Mesenchymal stem cell (in vitro differentiated cells and primary cell): ENCODE results near the gene MX2.

Experiments
- DNase-seq: peaks from one replicate; pipeline ENCODE4 v3.0.0-alpha.2; 2013
- H2AFZ ChIP-seq: one replicate; pipeline ENCODE4 v1.6.1; 2013; ENCODE audit warnings: low read depth, mild to moderate bottlenecking, control low read depth, inconsistent platforms, low read length, moderate library complexity
- H2AK5ac ChIP-seq: 2 replicates; pipeline ENCODE4 v1.6.1; 2013; ENCODE audit warnings: low read length, moderate library complexity, mild to moderate bottlenecking, inconsistent platforms; ENCODE audit not compliant: severe bottlenecking
- H2BK120ac ChIP-seq: one replicate; pipeline ENCODE4 v1.6.1; 2013; ENCODE audit warnings: low read depth, mild to moderate bottlenecking, inconsistent platforms, low read length, moderate library complexity
- H2BK12ac ChIP-seq, 2 experiments: one replicate each; pipeline ENCODE4 v1.6.1; 2013; ENCODE audit warnings: inconsistent platforms in 2 of 2, low read length in 2 of 2, mild to moderate bottlenecking in 2 of 2, moderate library complexity in 2 of 2, control low read depth in 1 of 2
- H2BK15ac ChIP-seq: one replicate; pipeline ENCODE4 v1.6.1; 2013; ENCODE audit warnings: mild to moderate bottlenecking, low read depth, inconsistent platforms; ENCODE audit not compliant: poor library complexity, severe bottlenecking
- H2BK5ac ChIP-seq: 2 replicates; pipeline ENCODE4 v1.6.1; 2013; ENCODE audit warnings: low read depth, mild to moderate bottlenecking, low read length, control low read depth, inconsistent platforms; ENCODE audit not compliant: poor library complexity, severe bottlenecking
- H3K14ac ChIP-seq, 2 experiments: one replicate each; pipeline ENCODE4 v1.6.1; 2013; ENCODE audit warnings: inconsistent platforms in 2 of 2, low read length in 2 of 2, control low read depth in 1 of 2, mild to moderate bottlenecking in 1 of 2, moderate library complexity in 1 of 2
- H3K18ac ChIP-seq, 2 experiments: one replicate each; pipeline ENCODE4 v1.6.1; 2013; ENCODE audit warnings: inconsistent platforms in 2 of 2, low read length in 2 of 2, control low read depth in 1 of 2, low read depth in 1 of 2, mild to moderate bottlenecking in 1 of 2
- H3K23ac ChIP-seq, 2 experiments: one replicate each; pipeline ENCODE4 v1.6.1; 2013; ENCODE audit warnings: inconsistent platforms in 2 of 2, low read length in 2 of 2, mild to moderate bottlenecking in 2 of 2, moderate library complexity in 2 of 2, control low read depth in 1 of 2
- H3K27ac ChIP-seq: 2 replicates; pipeline ENCODE4 v1.5.1; 2013; ENCODE audit warnings: mild to moderate bottlenecking, moderate library complexity, low read length, control low read depth, inconsistent platforms; ENCODE audit not compliant: poor library complexity, severe bottlenecking
- H3K27me3 ChIP-seq, 2 experiments: 2 replicates each; pipeline versions ENCODE4 v1.6.1 to v1.7.0; 2013; ENCODE audit warnings: low read length in 2 of 2, mild to moderate bottlenecking in 2 of 2, moderate library complexity in 2 of 2, control low read depth in 1 of 2, inconsistent platforms in 1 of 2; ENCODE audit not compliant: control insufficient read depth in 1 of 2, insufficient read depth in 1 of 2
- H3K36me3 ChIP-seq, 2 experiments: 2 replicates each; pipeline versions ENCODE4 v1.6.1 to v1.7.0; 2013; ENCODE audit warnings: low read length in 2 of 2, control low read depth in 1 of 2, inconsistent platforms in 1 of 2, low read depth in 1 of 2, mild to moderate bottlenecking in 1 of 2; ENCODE audit not compliant: insufficient read depth in 2 of 2, control insufficient read depth in 1 of 2
- H3K4ac ChIP-seq, 2 experiments: one replicate each; pipeline ENCODE4 v1.6.1; 2013; ENCODE audit warnings: inconsistent platforms in 2 of 2, low read length in 2 of 2, mild to moderate bottlenecking in 2 of 2, moderate library complexity in 2 of 2, control low read depth in 1 of 2, low read depth in 1 of 2
- H3K4me1 ChIP-seq: 2 replicates; pipeline ENCODE4 v1.6.1; 2013; ENCODE audit warnings: low read depth, low read length, control low read depth; ENCODE audit not compliant: control insufficient read depth, insufficient read depth
- H3K4me2 ChIP-seq: 2 replicates; pipeline ENCODE4 v1.6.1; 2013; ENCODE audit warnings: low read length, mild to moderate bottlenecking, inconsistent platforms; ENCODE audit not compliant: poor library complexity, severe bottlenecking
- H3K4me3 ChIP-seq, 2 experiments: 2 replicates each; pipeline versions ENCODE4 v1.5.1 to v1.7.0; 2013; ENCODE audit warnings: low read length in 2 of 2, mild to moderate bottlenecking in 2 of 2, control low read depth in 1 of 2, low read depth in 1 of 2; ENCODE audit not compliant: insufficient read depth in 1 of 2
- H3K79me1 ChIP-seq: replicated peaks from 2 replicates; pipeline ENCODE4 v1.6.1; 2013; ENCODE audit warnings: mild to moderate bottlenecking, control low read depth, low read length, inconsistent platforms; ENCODE audit not compliant: poor library complexity, severe bottlenecking
- H3K9ac ChIP-seq: 2 replicates; pipeline ENCODE4 v1.7.0; 2013; ENCODE audit warnings: mild to moderate bottlenecking, low read length, moderate library complexity
- H3K9me3 ChIP-seq: 2 replicates; pipeline ENCODE4 v1.7.0; 2013; ENCODE audit warnings: mild to moderate bottlenecking, low read length; ENCODE audit not compliant: control insufficient read depth
- H4K8ac ChIP-seq: one replicate; pipeline ENCODE4 v1.6.1; 2013; ENCODE audit warnings: inconsistent platforms, mild to moderate bottlenecking, low read length, moderate library complexity
- H4K91ac ChIP-seq: one replicate; pipeline ENCODE4 v1.6.1; 2013; ENCODE audit warnings: mild to moderate bottlenecking, low read length, inconsistent platforms
- WGBS: methylation state at CpG from one replicate; pipeline ENCODE4 v1.1.7; 2013; ENCODE audit warnings: mixed read lengths; 5-methylcytosine and 5-hydroxymethylcytosine counted together

Gene MX2

DNA sequence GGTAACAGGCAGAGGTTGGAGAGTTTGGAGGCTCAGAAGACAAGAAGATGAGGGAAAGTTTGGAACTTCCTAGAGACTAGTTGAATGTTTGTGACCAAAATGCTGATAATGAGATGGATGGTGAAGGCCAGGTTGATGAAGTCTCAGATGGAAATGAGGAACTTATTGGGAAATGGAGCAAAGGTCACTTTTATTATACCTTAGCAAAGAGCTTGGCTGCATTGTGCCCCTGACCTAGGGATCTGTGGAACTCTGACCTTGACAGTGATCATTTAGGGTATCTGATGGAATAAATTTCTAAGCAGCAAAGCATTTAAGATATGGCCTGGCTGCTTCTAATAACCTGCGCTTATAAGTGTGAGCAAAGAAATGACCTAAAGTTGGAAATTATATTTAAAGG, 28.1 kb upstream of the MX2 start:
- no peak for DNase-seq
- no peak overlapping the region for H3K4me3 ChIP-seq
- H3K27me3 ChIP-seq, result peaks cover 7 to 18% of the 10 kb centered on the region in 2 experiments
- H3K18ac ChIP-seq, result no peak overlapping the region
- H3K9ac ChIP-seq, result no peak overlapping the region
- H3K27ac ChIP-seq, result no peak overlapping the region
- no peak overlapping the region for H3K14ac ChIP-seq
- no peak overlapping the region for H2BK12ac ChIP-seq
- H3K4me1 ChIP-seq, result no peaks in the 10 kb centered on the region
- no peak overlapping the region for H2AFZ ChIP-seq
- H2BK120ac ChIP-seq, result no peak overlapping the region
- H2AK5ac ChIP-seq, result no peak overlapping the region
- no peaks in the 10 kb centered on the region for H3K79me1 ChIP-seq
- WGBS, result 86% methylated on average over 1 of the region's 1 CpG
- no peak overlapping the region for H4K91ac ChIP-seq
- H3K4me2 ChIP-seq, result no peak overlapping the region
- H3K9me3 ChIP-seq, result peaks cover 6% of the 10 kb centered on the region
- H3K23ac ChIP-seq, result no peak overlapping the region
- no peak overlapping the region for H4K8ac ChIP-seq
- no peak overlapping the region for H3K4ac ChIP-seq
- no peak overlapping the region for H2BK15ac ChIP-seq
- H3K36me3 ChIP-seq, result no peaks in the 10 kb centered on the region
- H2BK5ac ChIP-seq, result no peak overlapping the region

GRCh38 chr21:41337515-41337914, 24.3 kb upstream of the MX2 start:
- 86% methylated on average over 3 of the region's 3 CpGs for WGBS
- no peak overlapping the region for H3K4me2 ChIP-seq

DNA sequence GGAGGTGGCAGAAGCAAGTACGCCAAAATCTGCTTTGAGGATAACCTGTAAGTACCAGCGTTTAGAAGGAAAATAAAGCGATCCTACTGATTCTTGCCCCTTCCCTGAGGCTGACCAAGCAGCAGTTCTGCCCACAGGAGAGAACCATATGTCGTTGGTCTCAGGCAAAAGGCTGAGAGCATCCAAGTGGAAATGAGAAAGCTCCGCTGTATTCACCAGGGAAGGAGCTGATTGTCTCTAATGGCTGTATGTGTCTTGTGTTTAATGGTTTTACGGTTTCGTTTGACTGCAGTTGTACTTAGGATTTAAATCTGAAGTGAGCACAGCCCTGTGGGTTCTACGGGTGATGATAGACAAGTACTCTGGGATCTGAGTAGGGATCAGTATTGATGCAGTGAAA, 23.4 kb upstream of the MX2 start:
- peaks cover 7 to 12% of the 10 kb centered on the region in 2 experiments for H3K27me3 ChIP-seq
- 64% methylated on average over 8 of the region's 8 CpGs for WGBS

More at GRCh38 chr21:41337515-41337914, 24.3 kb upstream of the MX2 start:
- no peaks in the 10 kb centered on the region for H3K79me1 ChIP-seq
- H3K23ac ChIP-seq, result no peak overlapping the region
- peaks cover 16% of the 10 kb centered on the region for H3K9me3 ChIP-seq
- peak overlapping the region; percentile 20 for H4K91ac ChIP-seq
- H2BK15ac ChIP-seq, result no peak overlapping the region
- H3K27me3 ChIP-seq, result peaks cover 7 to 12% of the 10 kb centered on the region in 2 experiments
- no peak overlapping the region for H4K8ac ChIP-seq
- no peak overlapping the region for H2AFZ ChIP-seq
- no peak overlapping the region for H3K4me3 ChIP-seq
- no peak overlapping the region for H3K4ac ChIP-seq
- H3K4me1 ChIP-seq, result no peaks in the 10 kb centered on the region
- H3K36me3 ChIP-seq, result no peaks in the 10 kb centered on the region
- H3K18ac ChIP-seq, result no peak overlapping the region
- H3K14ac ChIP-seq, result no peak overlapping the region
- no peak overlapping the region for H2BK12ac ChIP-seq
- H2BK120ac ChIP-seq, result no peak overlapping the region
- no peak overlapping the region for H2BK5ac ChIP-seq
- no peak overlapping the region for H3K27ac ChIP-seq
- DNase-seq, result no peak
- no peak overlapping the region for H3K9ac ChIP-seq
- H2AK5ac ChIP-seq, result no peak overlapping the region

GRCh38 chr21:41342035-41342434, 19.8 kb upstream of the MX2 start:
- Histone ChIP-seq H3K4me1 (no peaks in the 10 kb centered on the region), H3K79me1 (no peaks in the 10 kb centered on the region), H3K9me3 (peaks cover 19% of the 10 kb centered on the region), H3K27ac (no peak overlapping the region), H3K4ac (no peak overlapping the region), H4K91ac (no peak overlapping the region), H3K36me3 (no peaks in the 10 kb centered on the region), H3K14ac (no peak overlapping the region), H3K23ac (no peak overlapping the region), H3K9ac (no peak overlapping the region), H3K18ac (no peak overlapping the region), H2BK120ac (no peak overlapping the region), H4K8ac (no peak overlapping the region), H3K4me3 (no peak overlapping the region), H3K4me2 (no peak overlapping the region), H2BK15ac (no peak overlapping the region), H2BK5ac (no peak overlapping the region), H3K27me3 (peaks cover 7 to 14% of the 10 kb centered on the region in 2 experiments), H2AFZ (no peak overlapping the region), H2AK5ac (no peak overlapping the region), H2BK12ac (no peak overlapping the region)
- DNase-seq, result no peak
- WGBS, result no CpG with 5 or more reads among the region's 4 CpGs

More for the DNA sequence above, 23.4 kb upstream of the MX2 start:
- Histone ChIP-seq H3K4me2 (no peak overlapping the region), H3K18ac (no peak overlapping the region), H3K9me3 (peaks cover 25% of the 10 kb centered on the region), H3K9ac (no peak overlapping the region), H3K79me1 (no peaks in the 10 kb centered on the region), H2BK15ac (no peak overlapping the region), H2BK120ac (no peak overlapping the region), H3K23ac (no peak overlapping the region), H3K27ac (no peak overlapping the region), H2BK5ac (no peak overlapping the region), H2AFZ (no peak overlapping the region), H4K8ac (no peak overlapping the region), H2BK12ac (no peak overlapping the region), H2AK5ac (no peak overlapping the region), H3K36me3 (no peaks in the 10 kb centered on the region), H3K14ac (no peak overlapping the region), H3K4me3 (no peak overlapping the region), H4K91ac (no peak overlapping the region), H3K4ac (no peak overlapping the region), H3K4me1 (no peaks in the 10 kb centered on the region)
- DNase-seq, result no peak
